VCaP (cell line): ENCODE data around the gene PTPRT.
"Not testable (repeated sequence)": the region's sequence is repeated elsewhere in the genome, so short reads cannot be mapped to it uniquely, and the experiment has no call there.

Experiments used
- H3K27ac ChIP-seq: fragments of 450-650 bp; 2 replicates; pipeline ENCODE4 v1.5.1; 2017
- CTCF ChIP-seq: fragments of 450-650 bp; conservative IDR thresholded peaks from 2 replicates; pipeline ENCODE4 v1.5.1; 2017; ENCODE audit warnings: mild to moderate bottlenecking, moderate library complexity

PTPRT gene

GRCh38 chr20:43170771-43171170, 18.9 kb downstream of the PTPRT start:
- no peak for TF ChIP-seq CTCF
- no peak overlapping the region for H3K27ac ChIP-seq

- no peak for TF ChIP-seq CTCF
- no peak overlapping the region for H3K27ac ChIP-seq
Measured at GRCh38 chr20:43167615-43168014, 22.1 kb downstream of the PTPRT start.

- no peak for TF ChIP-seq CTCF
- no peak overlapping the region for H3K27ac ChIP-seq
Measured at GRCh38 chr20:43167021-43167420, 22.7 kb downstream of the PTPRT start.

- TF ChIP-seq CTCF: no peak
Measured at GRCh38 chr20:43165611-43166010, 24.1 kb downstream of the PTPRT start.

GRCh38 chr20:43164736-43165135, 25.0 kb downstream of the PTPRT start:
- H3K27ac ChIP-seq: not testable (repeated sequence)

More at GRCh38 chr20:43165611-43166010, 24.1 kb downstream of the PTPRT start:
- no peak overlapping the region for H3K27ac ChIP-seq

- TF ChIP-seq CTCF: no peak
- no peak overlapping the region for H3K27ac ChIP-seq
Measured at GRCh38 chr20:43161716-43162115, 28.0 kb downstream of the PTPRT start.

- H3K27ac ChIP-seq: no peak overlapping the region
- no peak for TF ChIP-seq CTCF
Measured at GRCh38 chr20:43160941-43161340, 28.8 kb downstream of the PTPRT start.

GRCh38 chr20:43159994-43160393, 29.7 kb downstream of the PTPRT start:
- no peak overlapping the region for H3K27ac ChIP-seq
- TF ChIP-seq CTCF: no peak
